ENCODE measurements around the gene PYDC1. TPM values are rescaled to one million over a fixed set of nuclear protein-coding genes. Genes with fewer than 3 reads are reported as not detected.

PYDC1 gene
- total RNA-seq, 2 experiments from 2014 or later, result not detected

GRCh38 chr16:31191697-31192428, 25.1 kb downstream of the PYDC1 start:
- intact Hi-C loops (cut with micrococcal nuclease), result no loop called here
- ChIA-PET POLR2A (interaction anchor here (1.2 to 2.1 kb wide), 3 partner anchors 8 to 11 kb away, joined by 3 to 7 read pairs (median 4); no protein-coding TSS in a partner anchor), CTCF (no interaction called here)
- no peak for DNase-seq
- H3K9me3 Mint-ChIP-seq, result no peaks in the 10 kb centered on the region
- H3K4me1 Mint-ChIP-seq (ENCODE audit: low read depth), result peaks cover 71% of the 10 kb centered on the region
- peaks cover 82% of the 10 kb centered on the region for H3K36me3 Mint-ChIP-seq
- H3K27ac Mint-ChIP-seq, result peak overlapping the region; percentile 67
- no peaks in the 10 kb centered on the region for H3K27me3 Mint-ChIP-seq
- no peak overlapping the region for H3K4me3 Mint-ChIP-seq

GRCh38 chr16:31190818-31191444, 26.0 kb downstream of the PYDC1 start:
- peak overlapping the region; percentile 14 for H3K27ac Mint-ChIP-seq
- ChIA-PET CTCF (no interaction called here), POLR2A (interaction anchor here (1.6 kb wide), 1 partner anchor 10 kb away, joined by 4 read pairs; no protein-coding TSS in a partner anchor)
- peaks cover 84% of the 10 kb centered on the region for H3K36me3 Mint-ChIP-seq
- no peak overlapping the region for H3K4me3 Mint-ChIP-seq
- DNase-seq, result no peak
- intact Hi-C loops (cut with micrococcal nuclease), result no loop called here
- peaks cover 76% of the 10 kb centered on the region for H3K4me1 Mint-ChIP-seq (ENCODE audit: low read depth)
- H3K27me3 Mint-ChIP-seq, result no peaks in the 10 kb centered on the region
- H3K9me3 Mint-ChIP-seq, result no peaks in the 10 kb centered on the region

GRCh38 chr16:31190061-31190460, 26.9 kb downstream of the PYDC1 start:
- Mint-ChIP-seq H3K4me3 (no peak overlapping the region), H3K9me3 (no peaks in the 10 kb centered on the region), H3K36me3 (peaks cover 88% of the 10 kb centered on the region), H3K27ac (peak overlapping the region; percentile 61), H3K4me1 (ENCODE audit: low read depth) (peaks cover 82% of the 10 kb centered on the region), H3K27me3 (no peaks in the 10 kb centered on the region)
- ChIA-PET POLR2A (interaction anchor here (1.1 to 1.9 kb wide), 3 partner anchors 11 to 96 kb away, joined by 4 to 15 read pairs (median 11); partner anchors contain the start of genes FUS, PYCARD and VKORC1), CTCF (interaction anchor here (1.4 kb wide), 1 partner anchor 47 kb away, joined by 5 read pairs; no protein-coding TSS in a partner anchor)
- DNase-seq, result no peak
- intact Hi-C loops (cut with micrococcal nuclease), result no loop called here

- POLR2A ChIA-PET, result interaction anchor here (0.6 to 1.9 kb wide), 5 partner anchors 10 to 252 kb away, joined by 3 to 15 read pairs (median 4); partner anchors contain the start of genes FUS, PYCARD and VKORC1
- intact Hi-C loops (cut with micrococcal nuclease), result no loop called here
- H3K27ac Mint-ChIP-seq, result peak overlapping the region; percentile 61
- H3K4me1 Mint-ChIP-seq (ENCODE audit: low read depth), result peaks cover 84% of the 10 kb centered on the region
- H3K36me3 Mint-ChIP-seq, result peaks cover 89% of the 10 kb centered on the region
- DNase-seq, result no peak
- no peaks in the 10 kb centered on the region for H3K27me3 Mint-ChIP-seq
- no peak overlapping the region for H3K4me3 Mint-ChIP-seq
- H3K9me3 Mint-ChIP-seq, result no peaks in the 10 kb centered on the region
- CTCF ChIA-PET, result interaction anchor here (0.6 to 1.4 kb wide), 2 partner anchors 47 to 254 kb away, joined by 4 to 5 read pairs; no protein-coding TSS in a partner anchor
These were observed 27.5 kb downstream of the PYDC1 start for GRCh38 chr16:31189412-31189778.

GRCh38 chr16:31188450-31189411, 28.2 kb downstream of the PYDC1 start:
- Mint-ChIP-seq H3K4me1 (ENCODE audit: low read depth) (peaks cover 86% of the 10 kb centered on the region), H3K9me3 (no peaks in the 10 kb centered on the region), H3K27ac (peak overlapping the region; percentile 65), H3K4me3 (no peak overlapping the region), H3K36me3 (peaks cover 91% of the 10 kb centered on the region), H3K27me3 (no peaks in the 10 kb centered on the region)
- CTCF ChIA-PET, result interaction anchor here (0.6 to 1.4 kb wide), 2 partner anchors 46 to 255 kb away, joined by 4 to 5 read pairs; no protein-coding TSS in a partner anchor
- intact Hi-C loops (cut with micrococcal nuclease), result no loop called here
- DNase-seq, result no peak
- POLR2A ChIA-PET, result interaction anchor here (0.6 to 1.9 kb wide), 6 partner anchors 10 to 253 kb away, joined by 3 to 15 read pairs (median 4); partner anchors contain the start of genes FUS, PYCARD and VKORC1

- intact Hi-C loops (cut with micrococcal nuclease), result no loop called here
- no peak for DNase-seq
- H3K4me3 Mint-ChIP-seq, result no peak overlapping the region
- peaks cover 88% of the 10 kb centered on the region for H3K4me1 Mint-ChIP-seq (ENCODE audit: low read depth)
- H3K27me3 Mint-ChIP-seq, result no peaks in the 10 kb centered on the region
- ChIA-PET POLR2A (interaction anchor here (0.9 to 1.2 kb wide), 2 partner anchors 13 to 93 kb away, joined by 3 read pairs; partner anchors contain the start of gene VKORC1), CTCF (no interaction called here)
- H3K27ac Mint-ChIP-seq, result peak overlapping the region; percentile 65
- no peaks in the 10 kb centered on the region for H3K9me3 Mint-ChIP-seq
- peaks cover 93% of the 10 kb centered on the region for H3K36me3 Mint-ChIP-seq
These were observed 29.1 kb downstream of the PYDC1 start for GRCh38 chr16:31187808-31188189.

- Mint-ChIP-seq H3K27me3 (no peaks in the 10 kb centered on the region), H3K9me3 (no peaks in the 10 kb centered on the region), H3K4me1 (ENCODE audit: low read depth) (peaks cover 92% of the 10 kb centered on the region), H3K4me3 (no peak overlapping the region), H3K27ac (peak overlapping the region; percentile 65), H3K36me3 (peaks cover 97% of the 10 kb centered on the region)
- POLR2A ChIA-PET, result interaction anchor here (0.9 to 3.8 kb wide), 3 partner anchors 14 to 93 kb away, joined by 3 to 22 read pairs (median 3); partner anchors contain the start of genes PYCARD and VKORC1
- no peak for DNase-seq
- intact Hi-C loops (cut with micrococcal nuclease), result no loop called here
- CTCF ChIA-PET, result interaction anchor here (0.7 kb wide), 1 partner anchor 23 kb away, joined by 3 read pairs; no protein-coding TSS in a partner anchor
These were observed 29.8 kb downstream of the PYDC1 start for GRCh38 chr16:31186930-31187807.

GRCh38 chr16:31186176-31186575, 30.8 kb downstream of the PYDC1 start:
- Mint-ChIP-seq H3K9me3 (no peaks in the 10 kb centered on the region), H3K27me3 (no peaks in the 10 kb centered on the region), H3K36me3 (peaks cover 97% of the 10 kb centered on the region), H3K27ac (peak overlapping the region; percentile 58), H3K4me3 (no peak overlapping the region), H3K4me1 (ENCODE audit: low read depth) (peaks cover 86% of the 10 kb centered on the region)
- no peak for DNase-seq
- POLR2A ChIA-PET, result interaction anchor here (1.1 to 3.8 kb wide), 3 partner anchors 12 to 69 kb away, joined by 3 to 22 read pairs (median 4); partner anchors contain the start of genes KAT8 and PYCARD
- CTCF ChIA-PET, result interaction anchor here (0.7 kb wide), 1 partner anchor 24 kb away, joined by 3 read pairs; no protein-coding TSS in a partner anchor
- intact Hi-C loops (cut with micrococcal nuclease), result no loop called here

- DNase-seq, result no peak
- intact Hi-C loops (cut with micrococcal nuclease), result no loop called here
- CTCF ChIA-PET, result no interaction called here
- peaks cover 1% of the 10 kb centered on the region for H3K27me3 Mint-ChIP-seq
- H3K27ac Mint-ChIP-seq, result peak overlapping the region; percentile 58
- H3K36me3 Mint-ChIP-seq, result peaks cover 95% of the 10 kb centered on the region
- no peak overlapping the region for H3K4me3 Mint-ChIP-seq
- peaks cover 79% of the 10 kb centered on the region for H3K4me1 Mint-ChIP-seq (ENCODE audit: low read depth)
- POLR2A ChIA-PET, result interaction anchor here (1.6 to 3.8 kb wide), 2 partner anchors 12 to 17 kb away, joined by 4 to 22 read pairs; partner anchors contain the start of gene PYCARD
- no peaks in the 10 kb centered on the region for H3K9me3 Mint-ChIP-seq
These were observed 31.6 kb downstream of the PYDC1 start for GRCh38 chr16:31185339-31185738.

GRCh38 chr16:31184888-31185287, 32.0 kb downstream of the PYDC1 start:
- intact Hi-C loops (cut with micrococcal nuclease), result no loop called here
- H3K27me3 Mint-ChIP-seq, result peaks cover 3% of the 10 kb centered on the region
- ChIA-PET CTCF (interaction anchor here (0.6 kb wide), 1 partner anchor 26 kb away, joined by 3 read pairs; no protein-coding TSS in a partner anchor), POLR2A (interaction anchor here (1.6 to 3.8 kb wide), 3 partner anchors 8 to 17 kb away, joined by 4 to 22 read pairs (median 7); partner anchors contain the start of gene PYCARD)
- H3K36me3 Mint-ChIP-seq, result peaks cover 94% of the 10 kb centered on the region
- H3K27ac Mint-ChIP-seq, result peak overlapping the region; percentile 58
- H3K4me1 Mint-ChIP-seq (ENCODE audit: low read depth), result peaks cover 76% of the 10 kb centered on the region
- no peak overlapping the region for H3K4me3 Mint-ChIP-seq
- DNase-seq, result no peak
- no peaks in the 10 kb centered on the region for H3K9me3 Mint-ChIP-seq
